ENCODE data around the gene KIAA1671. TPM values are rescaled to one million over a fixed set of nuclear protein-coding genes. Genes with fewer than 3 reads are reported as not detected.

Gene KIAA1671
- total RNA-seq, 2 experiments from 2014 or later, result 5.1 to 5.5 TPM

DNA sequence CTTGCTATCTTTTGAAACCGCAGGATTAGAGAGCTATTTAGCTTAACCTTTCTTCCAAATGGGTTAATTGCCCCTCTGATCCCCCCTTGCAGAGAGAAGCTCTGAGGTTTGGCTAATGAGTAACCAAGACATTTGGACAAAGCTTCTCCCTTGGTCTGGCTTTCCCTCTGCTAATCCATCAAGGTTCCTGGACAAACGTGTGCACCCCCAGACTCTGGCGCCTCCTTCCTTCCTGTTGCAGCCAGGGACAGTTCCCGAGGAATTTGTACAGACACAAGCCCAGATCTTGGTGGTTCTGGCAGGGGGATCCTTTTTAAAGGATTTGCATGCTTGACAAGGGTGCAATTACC is 1.6 kb downstream of the KIAA1671 start:
- ATAC-seq, result no peak

GRCh38 chr22:24954856-24955255 is 2.3 kb downstream of the KIAA1671 start:
- H3K36me3 Mint-ChIP-seq (ENCODE audit: low read depth), result no peaks in the 10 kb centered on the region
- no peak overlapping the region for H3K27ac Mint-ChIP-seq
- peaks cover 21% of the 10 kb centered on the region for H3K4me1 Mint-ChIP-seq (ENCODE audit: low read depth)
- ChIA-PET POLR2A (no interaction called here), CTCF (no interaction called here)
- no peak for ATAC-seq
- no peak overlapping the region for H3K4me3 Mint-ChIP-seq
- H3K27me3 Mint-ChIP-seq (ENCODE audit: low read depth), result peaks cover 46% of the 10 kb centered on the region
- no peaks in the 10 kb centered on the region for H3K9me3 Mint-ChIP-seq (ENCODE audit: insufficient read depth)
- no peak for DNase-seq

More for the DNA sequence above, 1.6 kb downstream of the KIAA1671 start:
- no peak for DNase-seq
- Mint-ChIP-seq H3K27me3 (ENCODE audit: low read depth) (peaks cover 49% of the 10 kb centered on the region), H3K27ac (no peak overlapping the region), H3K4me3 (peak overlapping the region; percentile 9), H3K4me1 (ENCODE audit: low read depth) (peaks cover 21% of the 10 kb centered on the region), H3K9me3 (ENCODE audit: insufficient read depth) (no peaks in the 10 kb centered on the region), H3K36me3 (ENCODE audit: low read depth) (no peaks in the 10 kb centered on the region)
- ChIA-PET POLR2A (no interaction called here), CTCF (interaction anchor here (0.9 to 14.4 kb wide), 2 partner anchors 95 to 101 kb away, joined by 3 to 111 read pairs; no protein-coding TSS in a partner anchor)

DNA sequence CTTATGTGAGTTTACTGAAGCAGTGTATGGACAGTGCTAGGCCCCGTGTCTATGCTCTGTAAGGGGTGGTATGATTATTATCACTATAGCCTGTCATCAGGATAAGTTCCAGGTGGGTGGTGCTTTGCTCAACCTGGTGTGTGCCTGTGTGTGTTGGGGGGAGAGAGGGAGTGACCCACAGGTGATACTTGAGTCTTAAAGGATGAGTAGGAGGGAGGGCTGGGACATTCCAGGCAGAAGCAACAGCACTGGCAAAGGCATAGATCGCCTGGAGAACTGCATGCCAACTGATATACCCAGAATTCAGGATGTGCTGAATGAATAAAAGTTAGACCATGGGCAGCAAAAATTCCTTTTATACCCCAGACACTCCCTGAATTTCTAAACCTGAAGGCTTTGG is 4.5 kb downstream of the KIAA1671 start:
- no peak overlapping the region for H3K27ac Mint-ChIP-seq
- no peak overlapping the region for H3K4me3 Mint-ChIP-seq
- ChIA-PET CTCF (no interaction called here), POLR2A (no interaction called here)
- no peaks in the 10 kb centered on the region for H3K9me3 Mint-ChIP-seq (ENCODE audit: insufficient read depth)
- H3K36me3 Mint-ChIP-seq (ENCODE audit: low read depth), result no peaks in the 10 kb centered on the region
- DNase-seq (no peak), ATAC-seq (no peak)
- peaks cover 7% of the 10 kb centered on the region for H3K4me1 Mint-ChIP-seq (ENCODE audit: low read depth)
- H3K27me3 Mint-ChIP-seq (ENCODE audit: low read depth), result peaks cover 29% of the 10 kb centered on the region

GRCh38 chr22:24961217-24961844 is 8.8 kb downstream of the KIAA1671 start:
- Mint-ChIP-seq H3K4me1 (ENCODE audit: low read depth) (peaks cover 2% of the 10 kb centered on the region), H3K36me3 (ENCODE audit: low read depth) (no peaks in the 10 kb centered on the region), H3K27ac (no peak overlapping the region), H3K27me3 (ENCODE audit: low read depth) (peaks cover 5% of the 10 kb centered on the region), H3K4me3 (no peak overlapping the region), H3K9me3 (ENCODE audit: insufficient read depth) (no peaks in the 10 kb centered on the region)
- no peak for ATAC-seq
- no peak for DNase-seq
- ChIA-PET CTCF (interaction anchor here (1.7 to 2.6 kb wide), 2 partner anchors 10 to 88 kb away, joined by 5 to 11 read pairs; no protein-coding TSS in a partner anchor), POLR2A (no interaction called here)

DNA sequence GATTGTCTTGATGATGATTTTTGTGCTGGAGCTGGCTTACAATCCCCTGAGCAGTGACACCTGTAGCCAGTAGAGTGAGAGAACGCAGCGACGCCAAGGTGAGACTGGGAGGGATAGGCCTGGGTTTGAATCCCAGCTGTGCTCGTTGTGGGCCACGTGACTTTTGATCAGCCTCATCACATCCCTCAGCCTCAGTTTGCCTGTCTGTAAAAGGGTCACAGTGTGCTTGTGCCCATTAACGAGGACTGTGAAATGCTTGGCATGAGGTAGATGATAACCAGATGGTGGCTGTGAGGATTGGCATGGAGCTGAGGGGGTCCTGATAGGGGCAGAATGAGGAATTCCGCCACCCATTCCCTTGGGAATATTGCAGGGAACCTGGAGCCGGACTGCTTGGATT is 9.6 kb downstream of the KIAA1671 start:
- H3K9me3 Mint-ChIP-seq (ENCODE audit: insufficient read depth), result no peaks in the 10 kb centered on the region
- peaks cover under 1% of the 10 kb centered on the region for H3K27me3 Mint-ChIP-seq (ENCODE audit: low read depth)
- DNase-seq (no peak), ATAC-seq (no peak)
- H3K4me3 Mint-ChIP-seq, result no peak overlapping the region
- POLR2A ChIA-PET, result no interaction called here
- no peak overlapping the region for H3K27ac Mint-ChIP-seq
- H3K36me3 Mint-ChIP-seq (ENCODE audit: low read depth), result no peaks in the 10 kb centered on the region
- CTCF ChIA-PET, result interaction anchor here (1.4 to 2.6 kb wide), 3 partner anchors 11 to 87 kb away, joined by 4 to 11 read pairs (median 5); no protein-coding TSS in a partner anchor
- peaks cover 2% of the 10 kb centered on the region for H3K4me1 Mint-ChIP-seq (ENCODE audit: low read depth)

- CTCF ChIA-PET, result interaction anchor here (1.4 to 2.6 kb wide), 3 partner anchors 11 to 86 kb away, joined by 4 to 11 read pairs (median 5); no protein-coding TSS in a partner anchor
- H3K4me1 Mint-ChIP-seq (ENCODE audit: low read depth), result peaks cover 2% of the 10 kb centered on the region
- H3K4me3 Mint-ChIP-seq, result no peak overlapping the region
- DNase-seq (no peak), ATAC-seq (no peak)
- H3K9me3 Mint-ChIP-seq (ENCODE audit: insufficient read depth), result no peaks in the 10 kb centered on the region
- POLR2A ChIA-PET, result no interaction called here
- no peaks in the 10 kb centered on the region for H3K36me3 Mint-ChIP-seq (ENCODE audit: low read depth)
- H3K27me3 Mint-ChIP-seq (ENCODE audit: low read depth), result no peaks in the 10 kb centered on the region
- no peak overlapping the region for H3K27ac Mint-ChIP-seq
Measured at GRCh38 chr22:24962835-24963234, 10.3 kb downstream of the KIAA1671 start.

GRCh38 chr22:24964441-24964840 is 11.9 kb downstream of the KIAA1671 start:
- Mint-ChIP-seq H3K4me3 (no peak overlapping the region), H3K27ac (no peak overlapping the region), H3K9me3 (ENCODE audit: insufficient read depth) (no peaks in the 10 kb centered on the region), H3K4me1 (ENCODE audit: low read depth) (peaks cover 2% of the 10 kb centered on the region), H3K27me3 (ENCODE audit: low read depth) (no peaks in the 10 kb centered on the region), H3K36me3 (ENCODE audit: low read depth) (no peaks in the 10 kb centered on the region)
- POLR2A ChIA-PET, result no interaction called here
- DNase-seq (no peak), ATAC-seq (no peak)
- CTCF ChIA-PET, result no interaction called here

- ATAC-seq (no peak), DNase-seq (no peak)
- no peak overlapping the region for H3K4me3 Mint-ChIP-seq
- no peak overlapping the region for H3K27ac Mint-ChIP-seq
- H3K36me3 Mint-ChIP-seq (ENCODE audit: low read depth), result no peaks in the 10 kb centered on the region
- no peaks in the 10 kb centered on the region for H3K27me3 Mint-ChIP-seq (ENCODE audit: low read depth)
- POLR2A ChIA-PET, result no interaction called here
- CTCF ChIA-PET, result no interaction called here
- H3K4me1 Mint-ChIP-seq (ENCODE audit: low read depth), result peaks cover 2% of the 10 kb centered on the region
- H3K9me3 Mint-ChIP-seq (ENCODE audit: insufficient read depth), result no peaks in the 10 kb centered on the region
Measured at GRCh38 chr22:24965822-24966626, 13.5 kb downstream of the KIAA1671 start.

DNA sequence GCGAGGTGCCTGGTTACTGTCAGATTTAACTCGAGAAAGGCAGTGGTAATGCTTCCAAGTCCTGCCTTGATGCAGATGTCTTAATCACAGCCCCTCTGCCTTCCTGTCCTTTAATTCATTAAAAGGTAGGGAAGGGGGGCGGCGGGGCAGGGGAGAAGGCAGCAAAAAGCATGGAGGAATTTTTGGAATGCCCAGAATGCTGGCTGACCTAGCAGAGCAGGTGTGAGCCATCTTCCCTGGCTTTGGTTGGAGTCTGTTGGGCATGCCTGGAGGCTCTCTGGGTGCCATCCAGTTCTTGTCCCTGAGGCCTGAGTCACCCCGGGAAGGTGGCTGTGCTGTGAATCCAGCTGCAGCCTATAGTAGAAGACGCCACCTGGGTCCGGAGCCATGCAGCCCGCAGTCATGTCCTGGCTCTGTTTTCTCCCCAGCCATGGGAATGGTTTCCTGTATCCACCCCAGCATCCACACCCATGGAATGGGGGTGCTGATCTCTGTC is 15.6 kb downstream of the KIAA1671 start:
- no peak overlapping the region for H3K4me3 Mint-ChIP-seq
- H3K9me3 Mint-ChIP-seq (ENCODE audit: insufficient read depth), result no peaks in the 10 kb centered on the region
- POLR2A ChIA-PET, result no interaction called here
- peaks cover 2% of the 10 kb centered on the region for H3K4me1 Mint-ChIP-seq (ENCODE audit: low read depth)
- DNase-seq, result no peak
- H3K36me3 Mint-ChIP-seq (ENCODE audit: low read depth), result no peaks in the 10 kb centered on the region
- no peak overlapping the region for H3K27ac Mint-ChIP-seq
- CTCF ChIA-PET, result no interaction called here
- peaks cover 2% of the 10 kb centered on the region for H3K27me3 Mint-ChIP-seq (ENCODE audit: low read depth)
- no peak for ATAC-seq

GRCh38 chr22:24969560-24970301 is 17.2 kb downstream of the KIAA1671 start:
- ATAC-seq (no peak), DNase-seq (no peak)
- ChIA-PET POLR2A (no interaction called here), CTCF (interaction anchor here (0.8 kb wide), 1 partner anchor 88 kb away, joined by 3 read pairs; no protein-coding TSS in a partner anchor)
- no peaks in the 10 kb centered on the region for H3K4me1 Mint-ChIP-seq (ENCODE audit: low read depth)
- H3K9me3 Mint-ChIP-seq (ENCODE audit: insufficient read depth), result no peaks in the 10 kb centered on the region
- peaks cover 2% of the 10 kb centered on the region for H3K27me3 Mint-ChIP-seq (ENCODE audit: low read depth)
- H3K27ac Mint-ChIP-seq, result no peak overlapping the region
- no peak overlapping the region for H3K4me3 Mint-ChIP-seq
- no peaks in the 10 kb centered on the region for H3K36me3 Mint-ChIP-seq (ENCODE audit: low read depth)

GRCh38 chr22:24972369-24972768 is 19.9 kb downstream of the KIAA1671 start:
- Mint-ChIP-seq H3K27ac (no peak overlapping the region), H3K36me3 (ENCODE audit: low read depth) (no peaks in the 10 kb centered on the region), H3K27me3 (ENCODE audit: low read depth) (peaks cover 2% of the 10 kb centered on the region), H3K4me3 (no peak overlapping the region), H3K9me3 (ENCODE audit: insufficient read depth) (no peaks in the 10 kb centered on the region), H3K4me1 (ENCODE audit: low read depth) (no peaks in the 10 kb centered on the region)
- DNase-seq, result no peak
- ChIA-PET CTCF (interaction anchor here (1.3 kb wide), 1 partner anchor 76 kb away, joined by 3 read pairs; no protein-coding TSS in a partner anchor), POLR2A (no interaction called here)
- no peak for ATAC-seq

Measured in activated CD8-positive, alpha-beta T cell treated with anti-CD3 and anti-CD28 coated beads, Interleukin-2, amount 10 ng/mL, durations not matched to agents 7 days and 5 days (primary cell).